ENCODE data around the gene MDFIC. TPM values are rescaled to one million over a fixed set of nuclear protein-coding genes. Genes with fewer than 3 reads are reported as not detected.
A peak's percentile ranks its signal among the peaks of the same experiment; 100 is the strongest.

Gene MDFIC
- total RNA-seq, 1 donor from 2014 or later, result 8.7 TPM

DNA sequence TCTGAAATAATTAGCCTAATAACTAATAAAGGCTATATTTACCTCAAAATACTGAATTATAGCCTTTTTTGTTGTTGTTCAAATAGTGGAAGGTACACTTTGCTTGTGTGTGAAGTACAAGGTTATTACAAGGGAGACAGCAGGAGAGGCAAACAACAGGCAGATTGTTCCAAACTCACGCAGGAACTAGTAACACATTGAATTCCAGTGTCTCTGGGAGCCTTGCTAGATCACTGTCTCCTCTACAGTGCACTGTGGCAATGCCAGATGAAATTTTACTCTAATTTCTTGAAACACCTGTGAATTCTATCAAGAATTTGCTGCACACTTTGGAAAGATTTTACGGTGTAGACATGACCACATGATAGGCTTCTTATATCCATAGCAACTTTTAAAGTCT lies 112.6 kb downstream of the MDFIC start:
- H3K36me3 ChIP-seq (ENCODE audit: control insufficient read depth, insufficient read depth, low read length), result no peaks in the 10 kb centered on the region
- DNase-seq (ENCODE audit: low read depth) (no peak), FAIRE-seq (no peak)
- TF ChIP-seq, protein P1, sequence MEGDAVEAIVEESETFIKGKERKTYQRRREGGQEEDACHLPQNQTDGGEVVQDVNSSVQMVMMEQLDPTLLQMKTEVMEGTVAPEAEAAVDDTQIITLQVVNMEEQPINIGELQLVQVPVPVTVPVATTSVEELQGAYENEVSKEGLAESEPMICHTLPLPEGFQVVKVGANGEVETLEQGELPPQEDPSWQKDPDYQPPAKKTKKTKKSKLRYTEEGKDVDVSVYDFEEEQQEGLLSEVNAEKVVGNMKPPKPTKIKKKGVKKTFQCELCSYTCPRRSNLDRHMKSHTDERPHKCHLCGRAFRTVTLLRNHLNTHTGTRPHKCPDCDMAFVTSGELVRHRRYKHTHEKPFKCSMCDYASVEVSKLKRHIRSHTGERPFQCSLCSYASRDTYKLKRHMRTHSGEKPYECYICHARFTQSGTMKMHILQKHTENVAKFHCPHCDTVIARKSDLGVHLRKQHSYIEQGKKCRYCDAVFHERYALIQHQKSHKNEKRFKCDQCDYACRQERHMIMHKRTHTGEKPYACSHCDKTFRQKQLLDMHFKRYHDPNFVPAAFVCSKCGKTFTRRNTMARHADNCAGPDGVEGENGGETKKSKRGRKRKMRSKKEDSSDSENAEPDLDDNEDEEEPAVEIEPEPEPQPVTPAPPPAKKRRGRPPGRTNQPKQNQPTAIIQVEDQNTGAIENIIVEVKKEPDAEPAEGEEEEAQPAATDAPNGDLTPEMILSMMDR (IDR thresholded peaks at IDR 0.05; ENCODE audit: insufficient read depth, low read length, severe bottlenecking), result no peak
- no peak overlapping the region for H3K4me3 ChIP-seq (ENCODE audit: low read depth, low read length)
- H3K27me3 ChIP-seq (ENCODE audit: control insufficient read depth, insufficient read depth, low read length), result no peaks in the 10 kb centered on the region

- DNase-seq (ENCODE audit: low read depth) (no peak), FAIRE-seq (no peak)
- Histone ChIP-seq H3K27me3 (ENCODE audit: control insufficient read depth, insufficient read depth, low read length) (no peaks in the 10 kb centered on the region), H3K36me3 (ENCODE audit: control insufficient read depth, insufficient read depth, low read length) (no peaks in the 10 kb centered on the region), H3K4me3 (ENCODE audit: low read depth, low read length) (no peak overlapping the region)
- TF ChIP-seq, protein P1 (IDR thresholded peaks at IDR 0.05; ENCODE audit: insufficient read depth, low read length, severe bottlenecking), result no peak
Observed at GRCh38 chr7:115037128-115037802, 115.4 kb downstream of the MDFIC start.

- FAIRE-seq (peak; percentile 83), DNase-seq (ENCODE audit: low read depth) (no peak)
- no peak overlapping the region for H3K4me3 ChIP-seq (ENCODE audit: low read depth, low read length)
- H3K27me3 ChIP-seq (ENCODE audit: control insufficient read depth, insufficient read depth, low read length), result no peaks in the 10 kb centered on the region
- TF ChIP-seq, protein P1 (IDR thresholded peaks at IDR 0.05; ENCODE audit: insufficient read depth, low read length, severe bottlenecking), result no peak
- H3K36me3 ChIP-seq (ENCODE audit: control insufficient read depth, insufficient read depth, low read length), result no peaks in the 10 kb centered on the region
Observed at GRCh38 chr7:115038158-115038557, 116.3 kb downstream of the MDFIC start.

- Histone ChIP-seq H3K4me3 (ENCODE audit: low read depth, low read length) (no peak overlapping the region), H3K27me3 (ENCODE audit: control insufficient read depth, insufficient read depth, low read length) (no peaks in the 10 kb centered on the region), H3K36me3 (ENCODE audit: control insufficient read depth, insufficient read depth, low read length) (no peaks in the 10 kb centered on the region)
- FAIRE-seq (no peak), DNase-seq (ENCODE audit: low read depth) (no peak)
- TF ChIP-seq, protein P1 (IDR thresholded peaks at IDR 0.05; ENCODE audit: insufficient read depth, low read length, severe bottlenecking), result no peak
Observed at GRCh38 chr7:115040057-115040456, 118.2 kb downstream of the MDFIC start.

DNA sequence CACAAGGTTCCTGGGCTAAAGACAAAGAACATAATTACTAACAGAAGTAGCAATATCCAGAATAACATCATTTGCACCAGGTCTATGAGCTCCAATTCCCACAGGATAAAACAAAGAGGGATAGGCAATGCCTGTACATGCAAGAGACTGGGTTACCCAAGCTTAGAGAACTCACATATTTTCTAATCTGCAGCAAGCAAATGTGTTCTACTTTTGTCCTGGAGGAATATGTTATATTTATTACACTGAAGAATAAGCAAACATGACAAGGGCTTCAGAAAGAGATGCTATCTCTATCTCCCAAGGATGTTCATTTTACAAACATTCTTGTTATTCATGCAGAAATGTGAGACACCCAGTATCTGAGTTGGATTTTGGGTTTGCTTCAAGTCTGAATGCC lies 118.6 kb downstream of the MDFIC start:
- FAIRE-seq, result no peak
- TF ChIP-seq, protein P1 (IDR thresholded peaks at IDR 0.05; ENCODE audit: insufficient read depth, low read length, severe bottlenecking), result no peak
- Histone ChIP-seq H3K27me3 (ENCODE audit: control insufficient read depth, insufficient read depth, low read length) (no peaks in the 10 kb centered on the region), H3K36me3 (ENCODE audit: control insufficient read depth, insufficient read depth, low read length) (no peaks in the 10 kb centered on the region), H3K4me3 (ENCODE audit: low read depth, low read length) (no peak overlapping the region)
- DNase-seq (ENCODE audit: low read depth), result no peak

GRCh38 chr7:115042596-115042995 lies 120.7 kb downstream of the MDFIC start:
- Histone ChIP-seq H3K4me3 (ENCODE audit: low read depth, low read length) (no peak overlapping the region), H3K36me3 (ENCODE audit: control insufficient read depth, insufficient read depth, low read length) (no peaks in the 10 kb centered on the region), H3K27me3 (ENCODE audit: control insufficient read depth, insufficient read depth, low read length) (no peaks in the 10 kb centered on the region)
- DNase-seq (ENCODE audit: low read depth) (no peak), FAIRE-seq (no peak)
- TF ChIP-seq, protein P1 (IDR thresholded peaks at IDR 0.05; ENCODE audit: insufficient read depth, low read length, severe bottlenecking), result no peak
